ENCODE data around the gene FAM117A.

GRCh38 chr17:49753959-49754391 lies 10.0 kb downstream of the FAM117A start:
- no peak for TF ChIP-seq CTCF (IDR thresholded peaks at IDR 0.05)
- no peak for TF ChIP-seq POLR2A (IDR thresholded peaks at IDR 0.05)
